DMS114 treated with DMSO at 0.1 percent for 48 hours (cell line): ENCODE measurements around the gene SCN8A.

Experiments
- DNase-seq: peaks from one replicate; lab custom pipeline; 2025; ENCODE audit not compliant: unreplicated experiment; lab: John Stamatoyannopoulos, UW

The SCN8A gene

GRCh38 chr12:51813931-51814310 is 222.9 kb downstream of the SCN8A start:
- no peak for DNase-seq

- peak; percentile 15 for DNase-seq
Measured at GRCh38 chr12:51814311-51815088, 223.5 kb downstream of the SCN8A start.

- no peak for DNase-seq
Measured at GRCh38 chr12:51815571-51815970, 224.5 kb downstream of the SCN8A start.

GRCh38 chr12:51817027-51817953 is 226.3 kb downstream of the SCN8A start:
- DNase-seq, result no peak

GRCh38 chr12:51818086-51818485 is 227.1 kb downstream of the SCN8A start:
- no peak for DNase-seq

GRCh38 chr12:51818566-51819300 is 227.7 kb downstream of the SCN8A start:
- DNase-seq, result no peak

- peak; percentile 22 for DNase-seq
Measured at GRCh38 chr12:51819736-51820525, 228.9 kb downstream of the SCN8A start.

- DNase-seq, result peak; percentile 67
Measured at GRCh38 chr12:51820526-51821439, 229.8 kb downstream of the SCN8A start.

- no peak for DNase-seq
Measured at GRCh38 chr12:51821440-51822260, 230.6 kb downstream of the SCN8A start.

- no peak for DNase-seq
Measured at GRCh38 chr12:51822261-51822616, 231.2 kb downstream of the SCN8A start.

- no peak for DNase-seq
Measured at GRCh38 chr12:51822956-51823355, 231.9 kb downstream of the SCN8A start.

GRCh38 chr12:51823875-51824565 is 233.0 kb downstream of the SCN8A start:
- DNase-seq, result peak; percentile 77

GRCh38 chr12:51825216-51825615 is 234.2 kb downstream of the SCN8A start:
- DNase-seq, result no peak

GRCh38 chr12:51826881-51827280 is 235.8 kb downstream of the SCN8A start:
- DNase-seq, result no peak

GRCh38 chr12:51827925-51828818 is 237.1 kb downstream of the SCN8A start:
- DNase-seq, result no peak

GRCh38 chr12:51829011-51829481 is 238.0 kb downstream of the SCN8A start:
- DNase-seq, result no peak

- DNase-seq, result no peak
Measured at GRCh38 chr12:51829641-51830040, 238.6 kb downstream of the SCN8A start.
